Smooth muscle cell (in vitro differentiated cells): Measurements from ENCODE around the gene TBL1X. TPM values are rescaled to one million over a fixed set of nuclear protein-coding genes. Genes with fewer than 3 reads are reported as not detected.

Source experiments
- DNase-seq: peaks from one replicate; lab custom pipeline; 2025; ENCODE audit not compliant: unreplicated experiment; lab: John Stamatoyannopoulos, UW
- H2AFZ ChIP-seq: fragments of 200-600 bp; sonication (generic); 2 replicates; pipeline ENCODE4 v1.6.0; 2016; ENCODE audit warnings: antibody characterized with exemption, low read depth, mild to moderate bottlenecking
- H3F3A ChIP-seq: fragments of 200-600 bp; sonication (generic); 2 replicates; pipeline ENCODE4 v1.6.0; 2017; ENCODE audit warnings: antibody characterized with exemption, low read depth
- H3K27ac ChIP-seq: fragments of 200-600 bp; sonication (generic); 2 replicates; pipeline ENCODE4 v1.5.1; 2016; ENCODE audit warnings: low read depth, mild to moderate bottlenecking
- H3K27me3 ChIP-seq: fragments of 200-600 bp; sonication (generic); 2 replicates; pipeline ENCODE4 v1.6.1; 2016; ENCODE audit warnings: low read depth, mild to moderate bottlenecking
- H3K36me3 ChIP-seq: fragments of 200-600 bp; sonication (generic); 2 replicates; pipeline ENCODE4 v1.5.1; 2016; ENCODE audit warnings: low read depth
- H3K4me1 ChIP-seq: fragments of 200-600 bp; sonication (generic); 2 replicates; pipeline ENCODE4 v1.5.1; 2016; ENCODE audit warnings: low read depth
- H3K4me2 ChIP-seq: fragments of 200-600 bp; sonication (generic); 2 replicates; pipeline ENCODE4 v1.6.0; 2016; ENCODE audit warnings: mild to moderate bottlenecking
- H3K4me3 ChIP-seq: fragments of 200-600 bp; sonication (generic); 2 replicates; pipeline ENCODE4 v1.5.1; 2016; ENCODE audit warnings: mild to moderate bottlenecking
- H3K79me2 ChIP-seq: fragments of 200-600 bp; sonication (generic); 2 replicates; pipeline ENCODE4 v1.6.0; 2016; ENCODE audit warnings: low read depth, mild to moderate bottlenecking
- H3K9ac ChIP-seq: fragments of 200-600 bp; sonication (generic); 2 replicates; pipeline ENCODE4 v1.6.0; 2016; ENCODE audit warnings: low read depth
- H3K9me3 ChIP-seq: fragments of 200-600 bp; sonication (generic); replicated peaks from 2 replicates; pipeline ENCODE4 v1.5.1; 2016; ENCODE audit warnings: low read depth
- H4K20me1 ChIP-seq: fragments of 200-600 bp; sonication (generic); 2 replicates; pipeline ENCODE4 v1.6.0; 2016; ENCODE audit warnings: low read depth
- WGBS: methylation state at CpG from one replicate; pipeline ENCODE4 v1.1.7; 2016; ENCODE audit warnings: low lambda C conversion rate; 5-methylcytosine and 5-hydroxymethylcytosine counted together
- polyA plus RNA-seq: library from polyadenylated mRNA; unstranded; fragments of >200 nt; fragmentation: Nextera tagmentation; extraction: Ambion mirVana; gene quantifications from 2 replicates; pipeline ENCODE4 v1.2.1, GENCODE V29; 2016
- total RNA-seq: library from RNA; depleted of rRNA; stranded (reverse); fragments of >200 nt; gene quantifications from 2 replicates; pipeline ENCODE4 v1.2.3, GENCODE V29; 2014
- TF ChIP-seq, protein P1 (sequence below): fragments of 200-600 bp; sonication (generic); IDR thresholded peaks from 2 replicates; pipeline ENCODE4 v1.5.1; 2017; ENCODE audit warnings: borderline replicate concordance, mild to moderate bottlenecking, antibody characterized with exemption; ENCODE audit not compliant: insufficient read depth, poor library complexity, severe bottlenecking

The TBL1X gene
- total and polyA plus RNA-seq, 2 experiments from 2014 or later = 9.0 to 9.8 TPM

DNA sequence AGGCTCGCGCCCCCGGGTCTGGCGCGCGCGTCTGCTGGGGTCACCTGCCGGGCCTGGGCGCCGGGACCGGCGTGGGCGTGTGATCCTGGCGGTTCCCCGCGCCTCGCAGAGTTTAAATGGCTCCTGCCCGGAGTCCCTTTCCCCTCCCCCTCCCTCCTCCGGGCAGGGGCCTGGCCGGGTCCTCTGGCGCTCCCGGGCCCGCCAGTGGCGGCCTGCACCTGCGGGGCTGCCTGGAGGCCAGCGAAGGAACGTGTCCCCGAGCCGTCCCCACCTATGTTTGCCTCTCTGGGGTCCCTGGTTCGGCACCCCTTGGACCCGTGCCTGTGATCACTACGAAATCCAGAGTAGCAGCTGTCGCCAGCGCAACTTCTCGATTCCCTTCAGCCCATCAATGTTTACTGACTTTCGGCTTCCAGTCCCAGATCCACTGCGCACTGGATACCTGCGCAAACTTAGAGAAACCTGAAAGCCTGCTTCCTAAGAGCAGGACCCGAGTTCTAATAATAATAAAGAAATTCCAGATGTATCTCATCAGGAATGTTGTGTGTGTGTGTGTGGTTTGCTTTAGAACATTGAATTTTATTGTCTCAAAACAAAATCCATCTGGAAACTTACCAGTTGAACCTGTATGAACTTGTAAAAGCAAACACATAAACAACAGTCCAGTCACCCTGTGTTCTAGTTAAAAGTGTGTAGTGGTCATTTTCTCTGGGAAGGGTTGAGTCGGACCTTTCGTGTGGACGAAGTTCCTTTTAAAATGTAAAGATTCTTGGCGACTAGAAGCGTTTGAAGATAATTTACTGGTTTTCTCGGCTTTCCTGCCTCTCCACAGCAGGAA, 322.2 kb downstream of the TBL1X start:
- Histone ChIP-seq H3K79me2 (no peaks in the 10 kb centered on the region), H2AFZ (no peak overlapping the region), H3K36me3 (no peaks in the 10 kb centered on the region), H3K27ac (no peak overlapping the region), H3F3A (no peaks in the 10 kb centered on the region), H3K4me2 (peak overlapping the region; percentile 93), H3K9ac (no peak overlapping the region), H3K4me1 (peaks cover 14% of the 10 kb centered on the region), H3K4me3 (peak overlapping the region; percentile 59), H3K27me3 (no peaks in the 10 kb centered on the region), H4K20me1 (no peaks in the 10 kb centered on the region), H3K9me3 (no peaks in the 10 kb centered on the region)
- DNase-seq = no peak
- TF ChIP-seq, protein P1, sequence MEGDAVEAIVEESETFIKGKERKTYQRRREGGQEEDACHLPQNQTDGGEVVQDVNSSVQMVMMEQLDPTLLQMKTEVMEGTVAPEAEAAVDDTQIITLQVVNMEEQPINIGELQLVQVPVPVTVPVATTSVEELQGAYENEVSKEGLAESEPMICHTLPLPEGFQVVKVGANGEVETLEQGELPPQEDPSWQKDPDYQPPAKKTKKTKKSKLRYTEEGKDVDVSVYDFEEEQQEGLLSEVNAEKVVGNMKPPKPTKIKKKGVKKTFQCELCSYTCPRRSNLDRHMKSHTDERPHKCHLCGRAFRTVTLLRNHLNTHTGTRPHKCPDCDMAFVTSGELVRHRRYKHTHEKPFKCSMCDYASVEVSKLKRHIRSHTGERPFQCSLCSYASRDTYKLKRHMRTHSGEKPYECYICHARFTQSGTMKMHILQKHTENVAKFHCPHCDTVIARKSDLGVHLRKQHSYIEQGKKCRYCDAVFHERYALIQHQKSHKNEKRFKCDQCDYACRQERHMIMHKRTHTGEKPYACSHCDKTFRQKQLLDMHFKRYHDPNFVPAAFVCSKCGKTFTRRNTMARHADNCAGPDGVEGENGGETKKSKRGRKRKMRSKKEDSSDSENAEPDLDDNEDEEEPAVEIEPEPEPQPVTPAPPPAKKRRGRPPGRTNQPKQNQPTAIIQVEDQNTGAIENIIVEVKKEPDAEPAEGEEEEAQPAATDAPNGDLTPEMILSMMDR = no peak
- 36% methylated on average over 28 of the region's 45 CpGs for WGBS

DNA sequence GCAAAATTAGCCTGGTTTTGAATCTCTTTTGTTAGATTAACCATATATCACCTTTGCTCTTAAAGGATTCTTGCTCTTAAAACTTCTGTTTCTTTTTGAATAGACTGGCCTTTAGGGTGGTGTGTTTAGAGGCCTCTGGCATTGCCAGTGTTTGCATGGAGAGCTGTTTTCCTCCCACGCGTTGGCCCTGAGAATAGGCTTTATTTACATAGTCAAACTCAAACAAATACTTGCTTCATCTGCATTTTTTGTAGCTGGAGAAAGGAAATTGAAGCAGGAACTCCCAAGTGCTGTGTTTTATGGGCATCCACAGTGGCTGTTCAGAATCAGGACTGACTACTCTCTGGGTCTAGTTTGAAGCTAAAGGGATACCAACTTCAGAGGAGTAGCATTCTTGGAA, 324.1 kb downstream of the TBL1X start:
- H2AFZ ChIP-seq = no peak overlapping the region
- H3F3A ChIP-seq = no peaks in the 10 kb centered on the region
- no peak for DNase-seq
- H4K20me1 ChIP-seq = no peaks in the 10 kb centered on the region
- H3K4me2 ChIP-seq = peak overlapping the region; percentile 59
- no peaks in the 10 kb centered on the region for H3K36me3 ChIP-seq
- no peak overlapping the region for H3K9ac ChIP-seq
- whole genome bisulfite sequencing = 20% methylated on average over 2 of the region's 2 CpGs
- H3K4me3 ChIP-seq = no peak overlapping the region
- peak overlapping the region; percentile 37 for H3K27ac ChIP-seq
- TF ChIP-seq, protein P1 = no peak
- peaks cover 14% of the 10 kb centered on the region for H3K4me1 ChIP-seq
- no peaks in the 10 kb centered on the region for H3K27me3 ChIP-seq
- no peaks in the 10 kb centered on the region for H3K9me3 ChIP-seq
- H3K79me2 ChIP-seq = no peaks in the 10 kb centered on the region

DNA sequence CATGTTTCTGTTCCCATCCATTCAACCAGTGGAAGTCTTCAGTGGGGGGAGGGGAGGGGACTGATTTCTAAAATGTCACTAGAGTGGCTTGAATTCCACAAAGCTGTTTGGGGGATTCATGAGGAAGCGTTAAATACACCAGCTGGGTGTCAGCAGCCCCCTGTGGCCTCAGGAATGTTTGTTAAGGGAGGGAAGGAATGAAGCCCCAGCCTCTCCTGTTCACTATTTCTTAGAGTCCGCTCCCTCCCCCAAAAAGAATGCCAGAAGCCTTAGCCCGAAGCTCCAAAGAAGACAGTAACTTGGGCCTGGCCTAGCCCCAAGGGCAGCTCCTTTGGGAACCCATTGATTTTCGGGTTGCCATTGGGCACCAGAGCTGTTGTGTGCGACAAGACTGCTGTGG, 324.7 kb downstream of the TBL1X start:
- Histone ChIP-seq H3K27me3 (no peaks in the 10 kb centered on the region), H3K9ac (no peak overlapping the region), H3F3A (no peaks in the 10 kb centered on the region), H3K27ac (peak overlapping the region; percentile 37), H3K79me2 (no peaks in the 10 kb centered on the region), H3K4me2 (peak overlapping the region; percentile 59), H4K20me1 (no peaks in the 10 kb centered on the region), H2AFZ (no peak overlapping the region), H3K36me3 (no peaks in the 10 kb centered on the region), H3K4me1 (peaks cover 14% of the 10 kb centered on the region), H3K9me3 (no peaks in the 10 kb centered on the region), H3K4me3 (no peak overlapping the region)
- TF ChIP-seq, protein P1 = no peak
- WGBS = 51% methylated on average over 5 of the region's 5 CpGs
- no peak for DNase-seq
